SK-N-SH (cell line): ENCODE data around the gene POGZ.

Experiments used
- ELF1 ChIP-seq: IDR thresholded peaks from 2 replicates; pipeline ENCODE4 v1.4.0; 2012
- EZH2phosphoT487 ChIP-seq: fragments of 200-600 bp; sonication (generic); IDR thresholded peaks from 2 replicates; pipeline ENCODE4 v1.6.1; 2017; ENCODE audit warnings: low read depth, mixed run types, mild to moderate bottlenecking, antibody characterized with exemption, moderate library complexity, borderline replicate concordance
- FOXM1 ChIP-seq: IDR thresholded peaks from 2 replicates; pipeline ENCODE4 v1.4.0; 2012; ENCODE audit warnings: low read depth, mild to moderate bottlenecking
- USF2 ChIP-seq: fragments of 150-350 bp; IDR thresholded peaks from 2 replicates; pipeline ENCODE4 v1.6.1; 2017; ENCODE audit warnings: antibody characterized with exemption, low read length, low read depth, borderline replicate concordance
- TF ChIP-seq, protein P1 (sequence below): fragments of 200-600 bp; sonication (generic); IDR thresholded peaks from 2 replicates; pipeline ENCODE4 v1.6.1; 2017; ENCODE audit warnings: antibody characterized with exemption, mild to moderate bottlenecking, moderate library complexity

DNA sequence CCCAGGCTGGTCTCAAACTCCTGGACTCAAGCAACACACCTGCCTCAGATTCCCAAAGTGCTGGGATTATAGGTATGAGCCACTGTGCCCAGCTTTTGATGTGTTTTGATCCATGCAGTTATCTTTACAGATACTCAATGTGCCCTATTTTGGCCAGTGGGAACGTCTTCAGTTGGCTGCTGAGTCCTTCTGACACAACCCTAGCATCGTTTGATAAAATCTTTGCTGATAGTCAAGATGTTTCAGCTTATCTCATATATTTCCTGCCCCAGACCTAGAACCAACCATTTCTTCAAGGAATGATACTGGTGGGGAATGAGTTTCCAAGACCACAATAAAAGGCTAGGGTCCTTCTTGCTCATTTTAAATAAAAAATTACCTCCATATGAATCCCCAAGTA, 11.6 kb downstream of the POGZ start:
- TF ChIP-seq USF2 (no peak), ELF1 (no peak), EZH2phosphoT487 (no peak), FOXM1 (no peak)
- TF ChIP-seq, protein P1, sequence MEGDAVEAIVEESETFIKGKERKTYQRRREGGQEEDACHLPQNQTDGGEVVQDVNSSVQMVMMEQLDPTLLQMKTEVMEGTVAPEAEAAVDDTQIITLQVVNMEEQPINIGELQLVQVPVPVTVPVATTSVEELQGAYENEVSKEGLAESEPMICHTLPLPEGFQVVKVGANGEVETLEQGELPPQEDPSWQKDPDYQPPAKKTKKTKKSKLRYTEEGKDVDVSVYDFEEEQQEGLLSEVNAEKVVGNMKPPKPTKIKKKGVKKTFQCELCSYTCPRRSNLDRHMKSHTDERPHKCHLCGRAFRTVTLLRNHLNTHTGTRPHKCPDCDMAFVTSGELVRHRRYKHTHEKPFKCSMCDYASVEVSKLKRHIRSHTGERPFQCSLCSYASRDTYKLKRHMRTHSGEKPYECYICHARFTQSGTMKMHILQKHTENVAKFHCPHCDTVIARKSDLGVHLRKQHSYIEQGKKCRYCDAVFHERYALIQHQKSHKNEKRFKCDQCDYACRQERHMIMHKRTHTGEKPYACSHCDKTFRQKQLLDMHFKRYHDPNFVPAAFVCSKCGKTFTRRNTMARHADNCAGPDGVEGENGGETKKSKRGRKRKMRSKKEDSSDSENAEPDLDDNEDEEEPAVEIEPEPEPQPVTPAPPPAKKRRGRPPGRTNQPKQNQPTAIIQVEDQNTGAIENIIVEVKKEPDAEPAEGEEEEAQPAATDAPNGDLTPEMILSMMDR: no peak
